Keratinocyte (primary cell): ENCODE data around the gene PARK7.

Experiments used
- EZH2 ChIP-seq: IDR thresholded peaks from one replicate; pipeline ENCODE4 v1.6.1; 2012; ENCODE audit warnings: inconsistent platforms, mild to moderate bottlenecking, low read length, moderate library complexity
- TF ChIP-seq, protein P1 (sequence below), 3 experiments: IDR thresholded peaks in 1 of 3; conservative IDR thresholded peaks in 1 of 3; optimal IDR thresholded peaks in 1 of 3; 2 replicates in 2 of 3; 3 replicates in 1 of 3; pipeline versions ENCODE3 to v1.5.1; 2011; ENCODE audit warnings: low read length in 3 of 3, mild to moderate bottlenecking in 3 of 3, moderate library complexity in 2 of 3, control low read depth in 1 of 3, inconsistent platforms in 1 of 3; ENCODE audit not compliant: insufficient read depth in 2 of 3; ENCODE audit errors: extremely low read depth in 1 of 3

DNA sequence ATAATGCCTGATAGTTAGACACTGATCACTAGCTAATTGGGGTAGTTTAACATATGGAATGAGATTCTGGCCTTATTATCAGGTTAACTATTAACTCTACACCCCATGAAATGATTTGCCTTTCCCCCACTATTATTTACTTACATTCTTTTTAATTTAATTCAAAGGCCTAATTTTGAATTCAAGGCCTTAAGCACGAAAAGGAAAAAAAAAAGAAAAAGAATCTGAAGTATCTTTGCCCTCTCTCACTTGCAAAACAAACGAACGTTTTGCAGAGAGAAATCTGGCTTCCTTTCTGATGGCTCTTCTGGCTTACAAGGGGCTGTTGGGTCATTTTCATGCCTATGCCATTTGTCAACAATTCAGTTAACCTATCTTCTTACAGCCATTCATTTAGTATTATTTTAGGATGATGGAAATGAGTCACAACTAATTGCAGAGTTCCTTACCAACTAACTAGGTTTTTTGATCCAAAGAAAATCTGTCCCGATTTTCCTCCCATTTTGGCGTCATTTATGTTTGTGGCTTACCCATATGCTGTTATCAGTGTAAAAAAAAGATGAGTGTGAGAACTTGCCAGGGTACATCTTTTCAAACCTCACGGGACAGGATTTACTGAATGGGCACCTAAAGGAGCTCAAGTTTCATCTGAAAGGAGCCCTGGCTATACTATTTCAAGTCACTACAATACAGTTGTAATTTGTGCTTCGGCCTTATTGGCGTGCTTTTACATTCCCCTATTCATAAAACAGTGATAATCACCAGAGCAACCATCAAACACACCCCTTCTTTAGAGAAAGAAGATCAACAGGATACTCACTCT, 66.4 kb downstream of the PARK7 start:
- no peak for TF ChIP-seq EZH2
- TF ChIP-seq, protein P1, sequence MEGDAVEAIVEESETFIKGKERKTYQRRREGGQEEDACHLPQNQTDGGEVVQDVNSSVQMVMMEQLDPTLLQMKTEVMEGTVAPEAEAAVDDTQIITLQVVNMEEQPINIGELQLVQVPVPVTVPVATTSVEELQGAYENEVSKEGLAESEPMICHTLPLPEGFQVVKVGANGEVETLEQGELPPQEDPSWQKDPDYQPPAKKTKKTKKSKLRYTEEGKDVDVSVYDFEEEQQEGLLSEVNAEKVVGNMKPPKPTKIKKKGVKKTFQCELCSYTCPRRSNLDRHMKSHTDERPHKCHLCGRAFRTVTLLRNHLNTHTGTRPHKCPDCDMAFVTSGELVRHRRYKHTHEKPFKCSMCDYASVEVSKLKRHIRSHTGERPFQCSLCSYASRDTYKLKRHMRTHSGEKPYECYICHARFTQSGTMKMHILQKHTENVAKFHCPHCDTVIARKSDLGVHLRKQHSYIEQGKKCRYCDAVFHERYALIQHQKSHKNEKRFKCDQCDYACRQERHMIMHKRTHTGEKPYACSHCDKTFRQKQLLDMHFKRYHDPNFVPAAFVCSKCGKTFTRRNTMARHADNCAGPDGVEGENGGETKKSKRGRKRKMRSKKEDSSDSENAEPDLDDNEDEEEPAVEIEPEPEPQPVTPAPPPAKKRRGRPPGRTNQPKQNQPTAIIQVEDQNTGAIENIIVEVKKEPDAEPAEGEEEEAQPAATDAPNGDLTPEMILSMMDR (optimal IDR thresholded peaks at IDR 0.05 in 1 of 3, IDR thresholded peaks at IDR 0.05 in 1 of 3, conservative IDR thresholded peaks at IDR 0.05 in 1 of 3; ENCODE audit: extremely low read depth in 1 of 3, insufficient read depth in 2 of 3, low read length in 3 of 3), result no peak
